Neural cell (in vitro differentiated cells): Measurements from ENCODE around the gene DGCR6L.

ENCODE experiments used
- CTCF ChIP-seq: fragments of 450-650 bp; IDR thresholded peaks from 2 replicates; pipeline ENCODE4 v1.5.1; 2014; ENCODE audit warnings: antibody characterized with exemption, mild to moderate bottlenecking, moderate library complexity; ENCODE audit not compliant: poor library complexity, severe bottlenecking
- EP300 ChIP-seq: fragments of 450-650 bp; conservative IDR thresholded peaks from 2 replicates; pipeline ENCODE4 v1.6.1; 2014; ENCODE audit warnings: antibody characterized with exemption, mild to moderate bottlenecking, moderate library complexity; ENCODE audit not compliant: poor library complexity, severe bottlenecking
- EZH2 ChIP-seq: fragments of 200-600, 300-800 bp; shearing (Covaris generic), sonication (generic); IDR thresholded peaks from 2 replicates; pipeline ENCODE4 v1.6.1; 2014; ENCODE audit warnings: antibody characterized with exemption, low read length, borderline replicate concordance, mild to moderate bottlenecking; ENCODE audit not compliant: insufficient read depth, poor library complexity, severe bottlenecking
- POLR2AphosphoS5 ChIP-seq: IDR thresholded peaks from 2 replicates; pipeline ENCODE4 v1.6.1; 2012

GRCh38 chr22:20302438-20303228 lies 17.2 kb downstream of the DGCR6L start:
- TF ChIP-seq CTCF, result no peak
- no peak for TF ChIP-seq EP300
- no peak for TF ChIP-seq EZH2
- no peak for TF ChIP-seq POLR2AphosphoS5
